ENCODE results near the gene ST8SIA2.

GRCh38 chr15:92463352-92463751 is 69.7 kb downstream of the ST8SIA2 start:
- TF ChIP-seq EP300 (IDR thresholded peaks at IDR 0.05), result no peak
- TF ChIP-seq CTCF (IDR thresholded peaks at IDR 0.05), result no peak

Measured in gastroesophageal sphincter (tissue), 3 donors.